ENCODE data around the gene NR6A1.

- TF ChIP-seq EZH2 (IDR thresholded peaks at IDR 0.05) (no peak), POLR2AphosphoS5 (IDR thresholded peaks at IDR 0.05; ENCODE audit: borderline replicate concordance, low read depth, low read length) (no peak)
Observed at GRCh38 chr9:124693403-124693802, 77.7 kb downstream of the NR6A1 start.
